Ishikawa (cell line): Measurements from ENCODE around the gene NANP.

ENCODE experiments used
- CEBPB ChIP-seq: IDR thresholded peaks from 2 replicates; pipeline ENCODE4 v1.6.1; 2012
- CREB1 ChIP-seq: IDR thresholded peaks from 2 replicates; pipeline ENCODE4 v1.6.1; 2012; ENCODE audit warnings: low read depth
- EGR1 ChIP-seq: IDR thresholded peaks from 2 replicates; pipeline ENCODE4 v1.6.1; 2012
- EP300 ChIP-seq: IDR thresholded peaks from 2 replicates; pipeline ENCODE4 v1.6.1; 2012; ENCODE audit warnings: borderline replicate concordance
- FOXM1 ChIP-seq: IDR thresholded peaks from 2 replicates; pipeline ENCODE4 v1.6.1; 2012; ENCODE audit warnings: low read depth, borderline replicate concordance
- NFIC ChIP-seq: IDR thresholded peaks from 2 replicates; pipeline ENCODE4 v1.6.1; 2012
- RAD21 ChIP-seq: IDR thresholded peaks from 2 replicates; pipeline ENCODE4 v1.6.1; 2012; ENCODE audit warnings: low read depth
- TAF1 ChIP-seq: IDR thresholded peaks from 2 replicates; pipeline ENCODE4 v1.6.1; 2012; ENCODE audit warnings: low read depth, mild to moderate bottlenecking
- TCF12 ChIP-seq: IDR thresholded peaks from 2 replicates; pipeline ENCODE4 v1.6.1; 2012; ENCODE audit warnings: low read depth
- TEAD4 ChIP-seq: IDR thresholded peaks from 2 replicates; pipeline ENCODE4 v1.6.1; 2012
- YY1 ChIP-seq: IDR thresholded peaks from 2 replicates; pipeline ENCODE4 v1.6.1; 2012; ENCODE audit warnings: low read depth
- ZBTB7A ChIP-seq: IDR thresholded peaks from 2 replicates; pipeline ENCODE4 v1.6.1; 2012; ENCODE audit warnings: low read depth
- TF ChIP-seq, protein P1 (sequence below): IDR thresholded peaks from 2 replicates; pipeline ENCODE4 v1.6.1; 2012; ENCODE audit warnings: low read depth, mild to moderate bottlenecking
- TF ChIP-seq, protein P2 (sequence below): IDR thresholded peaks from 2 replicates; pipeline ENCODE4 v1.6.1; 2012
- TF ChIP-seq, protein P3 (sequence below): IDR thresholded peaks from 2 replicates; pipeline ENCODE4 v1.6.1; 2012

Gene NANP

DNA sequence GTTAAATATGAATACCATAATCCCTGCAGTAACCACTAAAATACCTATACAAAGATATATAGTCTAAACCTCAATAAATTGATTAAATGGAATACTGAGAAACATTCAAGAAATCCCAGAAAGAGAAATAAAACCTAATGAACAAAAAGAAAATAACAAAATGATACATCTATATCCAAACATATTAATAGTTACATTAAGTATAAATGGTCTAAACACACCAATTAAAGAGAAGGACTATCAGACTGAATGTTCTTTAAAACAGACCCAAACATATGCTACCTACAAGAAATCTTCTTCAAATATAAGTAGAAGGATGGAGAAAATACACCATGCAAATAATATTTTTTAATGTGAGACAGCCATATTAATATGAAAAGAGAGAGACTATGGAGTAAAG, 60.5 kb downstream of the NANP start:
- TF ChIP-seq YY1, result no peak
- no peak for TF ChIP-seq EGR1
- no peak for TF ChIP-seq TAF1
- TF ChIP-seq TEAD4, result no peak
- TF ChIP-seq RAD21, result no peak
- no peak for TF ChIP-seq ZBTB7A
- TF ChIP-seq CEBPB, result no peak
- TF ChIP-seq EP300, result no peak
- no peak for TF ChIP-seq NFIC
- TF ChIP-seq, protein P1, sequence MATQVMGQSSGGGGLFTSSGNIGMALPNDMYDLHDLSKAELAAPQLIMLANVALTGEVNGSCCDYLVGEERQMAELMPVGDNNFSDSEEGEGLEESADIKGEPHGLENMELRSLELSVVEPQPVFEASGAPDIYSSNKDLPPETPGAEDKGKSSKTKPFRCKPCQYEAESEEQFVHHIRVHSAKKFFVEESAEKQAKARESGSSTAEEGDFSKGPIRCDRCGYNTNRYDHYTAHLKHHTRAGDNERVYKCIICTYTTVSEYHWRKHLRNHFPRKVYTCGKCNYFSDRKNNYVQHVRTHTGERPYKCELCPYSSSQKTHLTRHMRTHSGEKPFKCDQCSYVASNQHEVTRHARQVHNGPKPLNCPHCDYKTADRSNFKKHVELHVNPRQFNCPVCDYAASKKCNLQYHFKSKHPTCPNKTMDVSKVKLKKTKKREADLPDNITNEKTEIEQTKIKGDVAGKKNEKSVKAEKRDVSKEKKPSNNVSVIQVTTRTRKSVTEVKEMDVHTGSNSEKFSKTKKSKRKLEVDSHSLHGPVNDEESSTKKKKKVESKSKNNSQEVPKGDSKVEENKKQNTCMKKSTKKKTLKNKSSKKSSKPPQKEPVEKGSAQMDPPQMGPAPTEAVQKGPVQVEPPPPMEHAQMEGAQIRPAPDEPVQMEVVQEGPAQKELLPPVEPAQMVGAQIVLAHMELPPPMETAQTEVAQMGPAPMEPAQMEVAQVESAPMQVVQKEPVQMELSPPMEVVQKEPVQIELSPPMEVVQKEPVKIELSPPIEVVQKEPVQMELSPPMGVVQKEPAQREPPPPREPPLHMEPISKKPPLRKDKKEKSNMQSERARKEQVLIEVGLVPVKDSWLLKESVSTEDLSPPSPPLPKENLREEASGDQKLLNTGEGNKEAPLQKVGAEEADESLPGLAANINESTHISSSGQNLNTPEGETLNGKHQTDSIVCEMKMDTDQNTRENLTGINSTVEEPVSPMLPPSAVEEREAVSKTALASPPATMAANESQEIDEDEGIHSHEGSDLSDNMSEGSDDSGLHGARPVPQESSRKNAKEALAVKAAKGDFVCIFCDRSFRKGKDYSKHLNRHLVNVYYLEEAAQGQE, result no peak
- no peak for TF ChIP-seq CREB1
- TF ChIP-seq, protein P2, sequence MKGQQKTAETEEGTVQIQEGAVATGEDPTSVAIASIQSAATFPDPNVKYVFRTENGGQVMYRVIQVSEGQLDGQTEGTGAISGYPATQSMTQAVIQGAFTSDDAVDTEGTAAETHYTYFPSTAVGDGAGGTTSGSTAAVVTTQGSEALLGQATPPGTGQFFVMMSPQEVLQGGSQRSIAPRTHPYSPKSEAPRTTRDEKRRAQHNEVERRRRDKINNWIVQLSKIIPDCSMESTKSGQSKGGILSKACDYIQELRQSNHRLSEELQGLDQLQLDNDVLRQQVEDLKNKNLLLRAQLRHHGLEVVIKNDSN, result no peak
- TF ChIP-seq TCF12, result no peak
- no peak for TF ChIP-seq FOXM1
- TF ChIP-seq, protein P3, sequence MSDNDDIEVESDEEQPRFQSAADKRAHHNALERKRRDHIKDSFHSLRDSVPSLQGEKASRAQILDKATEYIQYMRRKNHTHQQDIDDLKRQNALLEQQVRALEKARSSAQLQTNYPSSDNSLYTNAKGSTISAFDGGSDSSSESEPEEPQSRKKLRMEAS, result no peak
